K562 treated with DMSO at 1 percent for 24 hours (cell line): ENCODE data around the gene CELSR3. TPM values are rescaled to one million over a fixed set of nuclear protein-coding genes. Genes with fewer than 3 reads are reported as not detected.

Experiments used
- total RNA-seq: library from RNA; unstranded; fragments of 300-600 nt; gene quantifications from 2 replicates; pipeline ENCODE4 v1.2.3, GENCODE V29; 2022; ENCODE audit warnings: low read depth; ENCODE audit not compliant: insufficient read depth

CELSR3 gene, protein sequence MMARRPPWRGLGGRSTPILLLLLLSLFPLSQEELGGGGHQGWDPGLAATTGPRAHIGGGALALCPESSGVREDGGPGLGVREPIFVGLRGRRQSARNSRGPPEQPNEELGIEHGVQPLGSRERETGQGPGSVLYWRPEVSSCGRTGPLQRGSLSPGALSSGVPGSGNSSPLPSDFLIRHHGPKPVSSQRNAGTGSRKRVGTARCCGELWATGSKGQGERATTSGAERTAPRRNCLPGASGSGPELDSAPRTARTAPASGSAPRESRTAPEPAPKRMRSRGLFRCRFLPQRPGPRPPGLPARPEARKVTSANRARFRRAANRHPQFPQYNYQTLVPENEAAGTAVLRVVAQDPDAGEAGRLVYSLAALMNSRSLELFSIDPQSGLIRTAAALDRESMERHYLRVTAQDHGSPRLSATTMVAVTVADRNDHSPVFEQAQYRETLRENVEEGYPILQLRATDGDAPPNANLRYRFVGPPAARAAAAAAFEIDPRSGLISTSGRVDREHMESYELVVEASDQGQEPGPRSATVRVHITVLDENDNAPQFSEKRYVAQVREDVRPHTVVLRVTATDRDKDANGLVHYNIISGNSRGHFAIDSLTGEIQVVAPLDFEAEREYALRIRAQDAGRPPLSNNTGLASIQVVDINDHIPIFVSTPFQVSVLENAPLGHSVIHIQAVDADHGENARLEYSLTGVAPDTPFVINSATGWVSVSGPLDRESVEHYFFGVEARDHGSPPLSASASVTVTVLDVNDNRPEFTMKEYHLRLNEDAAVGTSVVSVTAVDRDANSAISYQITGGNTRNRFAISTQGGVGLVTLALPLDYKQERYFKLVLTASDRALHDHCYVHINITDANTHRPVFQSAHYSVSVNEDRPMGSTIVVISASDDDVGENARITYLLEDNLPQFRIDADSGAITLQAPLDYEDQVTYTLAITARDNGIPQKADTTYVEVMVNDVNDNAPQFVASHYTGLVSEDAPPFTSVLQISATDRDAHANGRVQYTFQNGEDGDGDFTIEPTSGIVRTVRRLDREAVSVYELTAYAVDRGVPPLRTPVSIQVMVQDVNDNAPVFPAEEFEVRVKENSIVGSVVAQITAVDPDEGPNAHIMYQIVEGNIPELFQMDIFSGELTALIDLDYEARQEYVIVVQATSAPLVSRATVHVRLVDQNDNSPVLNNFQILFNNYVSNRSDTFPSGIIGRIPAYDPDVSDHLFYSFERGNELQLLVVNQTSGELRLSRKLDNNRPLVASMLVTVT (N-terminal part only)
- 1.7 and 2.1 TPM in 2 replicates for total RNA-seq

DNA sequence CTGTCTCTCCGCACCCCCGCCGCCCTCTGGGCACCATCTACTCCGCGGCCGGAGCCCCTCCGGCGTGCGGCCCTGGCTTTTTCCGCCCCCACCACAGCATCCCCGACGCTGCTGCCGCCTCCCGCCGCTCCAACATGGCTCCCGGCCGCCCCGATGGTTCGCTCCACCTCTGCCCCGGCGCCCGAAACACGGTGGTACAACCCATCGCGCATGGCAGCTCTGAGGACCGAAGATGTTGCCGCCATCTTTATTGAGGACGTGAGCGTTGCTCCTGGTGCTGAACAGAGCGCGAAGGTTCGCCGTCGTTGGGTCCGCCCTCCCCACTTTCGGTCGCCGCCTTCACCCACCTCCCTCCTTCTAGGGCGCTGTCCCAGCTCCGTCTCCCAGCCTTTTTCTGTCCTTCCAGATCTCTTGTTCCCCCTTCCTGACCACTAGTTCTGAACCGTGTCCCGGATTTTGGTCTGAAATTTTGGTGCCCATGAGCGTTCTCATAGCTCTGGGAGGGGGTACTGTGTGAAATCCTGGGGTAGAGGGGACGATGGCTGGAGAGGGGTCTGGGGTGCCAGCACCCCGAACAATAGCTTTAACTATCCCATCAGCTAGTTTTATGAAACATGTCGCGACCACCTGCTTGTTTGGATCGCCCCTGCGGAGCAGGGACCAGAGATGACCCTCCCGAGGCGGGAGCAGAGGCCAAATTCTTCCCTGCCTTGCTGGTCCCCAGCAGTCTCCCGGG is at the start of gene CELSR3:
Gene CELSR3, minus strand, starts transcription at position 134 of the 736 bp plus-strand sequence. CDS start 252 bp downstream, outside the sequence.

DNA sequence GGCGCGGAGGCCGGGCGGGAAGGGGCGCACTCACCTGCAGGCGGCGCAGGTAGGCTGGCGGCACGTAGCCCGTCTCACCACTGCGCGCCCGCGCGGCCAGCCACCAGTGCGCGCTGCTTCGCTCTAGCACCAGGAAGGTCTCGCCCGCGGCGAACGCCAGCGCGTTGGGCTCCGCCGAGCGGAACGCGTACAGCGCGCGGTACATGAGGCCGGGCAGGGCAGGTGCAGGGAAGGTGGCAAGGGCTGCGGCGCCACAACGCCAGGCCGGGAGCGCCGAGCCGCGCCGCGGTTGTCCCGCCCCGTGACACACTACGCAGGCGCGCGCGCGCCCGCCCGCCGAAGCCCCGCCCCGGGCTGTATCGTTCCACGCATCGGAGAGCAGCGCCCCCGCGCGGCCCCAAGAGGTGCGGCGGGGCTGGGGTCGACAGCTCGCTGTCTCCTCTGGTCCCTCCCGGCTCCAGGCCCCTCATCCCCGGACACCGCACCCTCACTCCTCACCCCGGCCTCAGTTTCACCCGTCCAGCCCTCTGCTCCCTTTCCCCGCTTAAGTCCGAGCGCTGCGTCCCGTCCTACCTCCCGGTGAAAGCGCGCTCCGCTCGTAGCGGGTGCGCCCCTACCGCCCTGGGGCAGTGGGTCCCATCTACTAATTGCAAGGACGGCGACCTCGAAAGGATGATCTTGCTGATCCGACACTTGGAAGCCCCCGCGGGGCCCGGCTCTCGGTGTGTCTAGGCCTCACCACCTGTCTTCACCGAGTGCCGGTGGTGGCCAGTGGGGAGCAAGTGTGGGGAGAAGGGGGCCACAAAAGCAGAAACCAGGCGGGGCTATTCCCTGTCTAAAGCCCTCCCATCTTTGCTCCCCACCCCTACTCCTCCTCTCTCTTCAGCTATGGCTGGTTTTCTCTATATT is 23.2 kb upstream of the CELSR3 start, which contains the start of gene NCKIPSD:
Gene NCKIPSD, minus strand, starts transcription at position 313 of the 909 bp plus-strand sequence. Its CDS starts 108 bp downstream, at position 205.

DNA sequence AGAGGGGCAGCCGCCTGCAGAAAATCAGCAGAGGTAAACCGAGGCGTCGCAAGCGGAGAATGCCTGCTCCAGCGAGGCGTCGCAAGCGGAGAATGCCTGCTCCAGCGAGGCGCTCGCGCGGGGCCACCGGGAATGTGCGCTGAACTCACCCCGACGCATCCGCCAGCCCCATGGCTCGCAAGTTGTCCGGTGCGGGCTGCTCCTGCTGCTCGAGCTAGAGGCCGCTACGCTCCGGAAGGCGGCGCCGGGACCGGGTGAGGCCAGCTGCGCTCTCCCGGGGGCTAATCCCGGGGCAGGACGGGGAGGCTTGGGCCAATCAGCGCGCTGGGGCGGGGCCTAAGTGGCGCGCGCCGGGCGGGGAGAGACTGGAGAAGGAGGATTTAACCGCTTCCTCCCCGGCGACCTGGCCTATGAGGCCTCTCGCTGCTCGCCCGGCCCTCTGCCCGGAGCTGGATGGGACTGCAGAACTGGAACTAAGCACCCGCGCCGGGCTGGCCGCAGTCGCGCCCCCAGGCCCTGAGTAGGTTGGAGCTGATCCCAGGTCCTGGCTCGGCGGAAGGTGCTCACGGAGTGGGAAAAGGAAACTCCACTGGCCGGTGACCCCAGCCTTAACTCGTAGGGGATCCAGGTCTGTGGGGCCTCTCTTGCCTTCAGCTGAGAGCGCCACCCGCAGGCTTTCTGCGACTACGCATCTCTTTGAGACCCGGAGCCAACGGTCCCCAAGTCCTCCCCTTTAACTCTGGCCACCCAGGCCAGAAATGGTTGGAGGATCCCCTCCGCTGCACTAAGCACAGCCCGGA is 27.3 kb downstream of the CELSR3 start, which contains the start of gene SLC26A6:
Gene SLC26A6, minus strand, starts transcription at position 240 of the 800 bp plus-strand sequence. Its CDS starts 68 bp downstream, at position 172.

DNA sequence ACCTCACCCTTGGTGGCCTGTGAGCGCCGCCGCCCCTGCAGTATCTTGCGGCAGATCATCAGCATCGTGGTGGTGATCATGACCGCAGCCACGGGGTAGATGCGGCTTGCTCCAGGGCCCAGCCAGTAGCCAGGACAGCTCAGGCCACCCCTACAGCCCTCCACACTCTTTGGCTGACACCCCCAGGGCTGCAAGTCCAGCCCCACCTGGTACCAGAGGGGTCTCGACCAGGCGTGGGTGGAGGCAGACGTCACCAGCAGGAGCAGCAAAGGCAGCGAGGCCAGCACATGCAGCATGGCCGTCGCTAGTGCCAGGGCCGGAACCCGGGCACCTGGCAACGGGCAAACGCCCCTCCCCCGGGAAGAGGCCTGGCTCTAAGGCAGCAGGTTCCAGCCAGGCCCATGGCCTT is 41.2 kb downstream of the CELSR3 start, which contains the start of gene TMEM89:
Gene TMEM89, minus strand, starts transcription at position 309 of the 409 bp plus-strand sequence. Its CDS starts 13 bp downstream, at position 296.

DNA sequence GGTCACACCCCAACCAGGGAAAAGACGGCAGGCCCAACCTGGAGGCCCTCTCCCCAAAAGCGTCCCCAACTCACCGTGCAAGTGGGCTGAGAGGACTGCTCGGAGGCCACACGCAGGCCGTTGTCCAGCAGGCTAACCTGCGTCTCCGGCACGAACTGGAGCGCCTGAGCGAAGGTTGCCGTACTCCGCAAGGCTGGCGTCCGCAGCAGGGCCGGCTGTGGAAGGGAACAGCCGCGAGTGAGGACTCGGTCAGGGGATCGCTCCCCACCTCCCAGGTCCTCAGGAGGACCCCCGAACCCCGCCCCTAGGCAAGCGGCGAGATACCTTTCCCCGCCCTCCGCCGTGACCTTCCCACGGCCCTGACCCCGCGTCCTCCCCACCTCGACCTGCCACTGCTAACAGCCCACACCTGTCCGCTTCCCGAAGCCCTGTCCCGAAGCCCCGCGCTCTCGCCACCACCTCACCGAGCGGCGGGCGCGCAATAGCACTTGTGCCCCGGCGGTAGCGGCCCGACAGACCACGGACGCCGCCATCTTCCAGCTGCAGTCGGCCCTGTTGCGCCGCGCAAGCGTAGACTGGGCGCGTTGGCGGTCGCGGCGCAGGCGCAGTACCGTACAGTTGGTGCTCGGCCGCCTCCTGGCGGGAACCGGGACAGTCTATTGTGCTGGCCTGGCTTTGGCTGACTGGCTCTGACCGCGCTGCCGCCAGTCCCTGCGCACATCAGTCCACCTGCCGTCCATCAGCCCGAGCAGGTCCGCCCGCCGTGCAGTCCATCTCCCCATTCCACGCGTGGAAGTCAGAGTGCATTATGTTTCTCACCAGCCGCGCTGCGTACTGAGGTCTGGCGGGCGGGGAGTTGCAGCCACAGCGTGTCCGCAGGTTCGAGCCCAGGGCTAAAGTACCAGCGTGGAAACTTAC is 53.3 kb downstream of the CELSR3 start, which contains the start of gene UQCRC1:
Gene UQCRC1, minus strand, starts transcription at position 559 of the 918 bp plus-strand sequence. Its CDS starts 26 bp downstream, at position 533.

DNA sequence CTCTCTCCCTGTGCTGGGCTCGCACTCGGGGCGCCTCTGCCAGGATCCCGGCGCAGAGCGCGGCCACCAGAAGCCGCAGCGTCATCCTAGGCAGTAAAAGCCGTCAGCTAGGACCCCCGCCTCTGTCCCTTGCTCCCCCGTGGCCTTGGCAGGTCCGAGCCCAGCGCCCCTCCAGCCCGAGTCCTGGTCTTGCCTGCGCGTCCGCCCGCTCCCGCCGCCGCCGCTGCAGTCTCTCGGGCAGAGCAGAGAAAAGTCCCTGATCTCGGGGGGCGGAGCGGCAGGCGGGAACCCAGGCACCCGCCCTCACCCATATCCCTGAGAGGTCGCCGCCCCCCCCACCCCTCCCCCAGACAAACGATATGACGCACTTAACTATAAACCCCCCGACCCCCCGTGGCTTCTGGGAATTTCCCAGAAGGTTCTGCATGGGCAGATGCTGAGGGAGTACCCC is 67.6 kb downstream of the CELSR3 start, which contains the start of gene COL7A1:
Gene COL7A1, minus strand, starts transcription at position 255 of the 451 bp plus-strand sequence. Its CDS starts 170 bp downstream, at position 85.

Other genes starting within 250 kb of the CELSR3 start
- gene PLXNB1, start 232.8 kb downstream of the CELSR3 start, total RNA-seq = 10.6 and 20.6 TPM in 2 replicates
- gene CCDC51, start 222.8 kb downstream of the CELSR3 start, total RNA-seq = 11.3 and 13.1 TPM in 2 replicates
- gene TMA7, start 222.6 kb downstream of the CELSR3 start, total RNA-seq = 140 and 171 TPM in 2 replicates
- gene ATRIP, start 216.1 kb downstream of the CELSR3 start, total RNA-seq = 7.0 and 7.4 TPM in 2 replicates
- gene SHISA5, start 158.7 kb downstream of the CELSR3 start, total RNA-seq = 122 and 130 TPM in 2 replicates
- gene PFKFB4, start 106.1 kb downstream of the CELSR3 start, total RNA-seq = 11.1 and 11.2 TPM in 2 replicates
- gene UCN2, start 99.1 kb downstream of the CELSR3 start, total RNA-seq = not detected in 2 replicates
- gene COL7A1, start 67.6 kb downstream of the CELSR3 start, total RNA-seq = 1.1 and 1.5 TPM in 2 replicates
- 313 and 317 TPM in 2 replicates for gene UQCRC1, start 53.2 kb downstream of the CELSR3 start, total RNA-seq
- not detected in 2 replicates for gene TMEM89, start 41.1 kb downstream of the CELSR3 start, total RNA-seq
- 21.8 and 28.5 TPM in 2 replicates for gene SLC26A6, start 27.4 kb downstream of the CELSR3 start, total RNA-seq
- 25.6 and 27.7 TPM in 2 replicates for gene NCKIPSD, start 23.0 kb upstream of the CELSR3 start, total RNA-seq
- 56.1 and 62.7 TPM in 2 replicates for gene IP6K2, start 54.3 kb upstream of the CELSR3 start, total RNA-seq
- gene PRKAR2A, start 185.0 kb upstream of the CELSR3 start, total RNA-seq = 106 and 110 TPM in 2 replicates
- gene SLC25A20, start 236.0 kb upstream of the CELSR3 start, total RNA-seq = 15.8 and 16.9 TPM in 2 replicates